IPS DF 19.7 (cell line): ENCODE data around the gene MTG2.
A peak's percentile ranks its signal among the peaks of the same experiment; 100 is the strongest.

Experiments used
- DNase-seq: peaks from one replicate; pipeline ENCODE4 v3.0.0-alpha.2; 2013; ENCODE audit warnings: low read depth, low spot score

Gene MTG2

DNA sequence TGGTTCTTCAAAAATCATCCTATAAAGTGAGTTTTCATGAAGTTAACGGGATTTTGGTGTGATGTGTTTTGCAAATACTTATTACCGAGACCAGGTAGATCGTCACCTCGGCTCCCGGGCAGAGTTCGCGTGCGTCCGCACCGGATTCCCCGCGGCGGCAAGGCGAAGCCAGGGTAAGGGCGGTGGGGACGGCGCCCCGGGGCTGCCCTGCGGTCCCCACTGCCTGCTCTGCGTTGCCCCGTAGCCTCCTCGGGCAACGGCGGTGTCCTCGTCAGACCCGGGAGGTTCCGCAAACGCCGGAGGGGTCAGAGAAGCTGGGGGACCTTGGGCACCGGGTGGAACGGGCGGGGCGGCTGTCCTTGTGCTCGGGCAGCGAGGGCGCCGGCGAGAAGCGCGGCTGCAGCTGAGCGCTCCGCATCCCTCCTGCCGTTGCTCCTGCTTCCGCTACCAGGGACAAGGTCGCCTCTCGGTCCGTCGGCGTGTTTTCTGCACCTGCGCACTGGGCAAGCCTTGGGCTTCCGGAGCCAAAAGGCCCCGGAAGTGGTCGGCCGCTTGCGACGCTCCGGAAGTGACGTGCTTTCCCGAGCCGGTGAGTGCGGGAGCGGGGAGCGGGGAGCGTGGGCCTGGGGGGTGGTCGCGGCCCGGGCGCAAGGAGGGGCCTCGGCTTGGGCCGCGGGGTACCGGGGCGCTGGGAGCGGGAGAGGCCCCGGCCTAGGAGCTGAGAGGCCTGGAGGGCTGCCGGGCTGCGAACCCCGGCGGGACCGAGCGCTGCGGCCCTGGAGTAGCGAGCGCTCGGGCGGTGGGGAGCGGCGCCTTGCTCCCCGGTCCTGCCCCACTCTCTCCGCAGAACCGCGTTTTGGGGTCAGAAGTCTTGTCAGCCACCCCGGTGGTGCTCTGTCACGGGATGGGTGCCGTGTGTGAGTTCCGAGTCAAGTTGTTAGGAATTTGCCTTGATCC lies at the start of gene MTG2:
MTG2 (plus strand) TSS at position 560 of the 957 bp plus-strand sequence. CDS start 10,393 bp downstream, outside the sequence.
- DNase-seq, result peak; percentile 91

DNA sequence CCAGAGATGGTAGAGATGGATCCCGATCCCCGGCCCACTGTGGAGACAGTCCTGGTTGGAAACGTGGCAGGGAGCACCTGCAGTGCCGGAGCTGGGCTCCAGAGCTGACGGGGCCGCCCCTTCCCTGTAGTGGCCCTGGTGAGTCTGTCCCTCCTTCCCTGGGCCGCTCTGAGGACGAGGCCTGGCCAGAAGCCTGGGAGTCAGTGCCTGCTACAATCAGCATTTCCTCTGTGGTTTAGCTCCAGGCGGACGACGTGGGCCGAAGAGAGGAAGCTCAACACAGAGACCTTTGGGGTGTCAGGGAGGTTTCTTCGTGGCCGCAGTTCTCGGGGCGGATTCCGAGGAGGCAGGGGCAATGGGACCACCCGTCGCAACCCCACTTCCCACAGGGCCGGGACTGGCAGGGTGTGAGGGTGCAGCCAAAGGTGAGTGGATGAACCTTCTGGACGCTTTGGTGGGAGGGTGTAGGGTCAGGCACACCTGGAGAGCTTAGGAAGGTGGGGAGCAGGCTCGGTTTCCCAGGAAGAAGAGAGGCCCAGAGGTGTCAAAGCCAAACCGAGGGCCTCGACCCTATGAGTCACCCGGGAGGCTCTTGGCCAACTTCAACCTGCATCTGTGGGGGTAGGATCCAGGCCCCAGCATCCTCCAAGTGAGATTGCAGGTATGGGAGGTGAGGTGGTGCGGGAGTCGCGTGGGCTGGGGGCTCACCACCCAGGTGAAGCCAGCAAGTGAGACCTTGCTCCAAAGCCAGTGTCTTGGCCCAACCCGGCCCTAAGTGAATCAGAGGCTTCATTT lies 49.6 kb upstream of the MTG2 start:
- no peak for DNase-seq

GRCh38 chr20:62133864-62134263 lies 49.0 kb upstream of the MTG2 start:
- no peak for DNase-seq

GRCh38 chr20:62134735-62135231 lies 48.0 kb upstream of the MTG2 start:
- DNase-seq, result no peak

- DNase-seq, result no peak
These were observed 47.1 kb upstream of the MTG2 start for GRCh38 chr20:62135573-62136266.

- no peak for DNase-seq
These were observed 46.3 kb upstream of the MTG2 start for GRCh38 chr20:62136283-62137091.

GRCh38 chr20:62137092-62137384 lies 45.8 kb upstream of the MTG2 start:
- DNase-seq, result no peak

DNA sequence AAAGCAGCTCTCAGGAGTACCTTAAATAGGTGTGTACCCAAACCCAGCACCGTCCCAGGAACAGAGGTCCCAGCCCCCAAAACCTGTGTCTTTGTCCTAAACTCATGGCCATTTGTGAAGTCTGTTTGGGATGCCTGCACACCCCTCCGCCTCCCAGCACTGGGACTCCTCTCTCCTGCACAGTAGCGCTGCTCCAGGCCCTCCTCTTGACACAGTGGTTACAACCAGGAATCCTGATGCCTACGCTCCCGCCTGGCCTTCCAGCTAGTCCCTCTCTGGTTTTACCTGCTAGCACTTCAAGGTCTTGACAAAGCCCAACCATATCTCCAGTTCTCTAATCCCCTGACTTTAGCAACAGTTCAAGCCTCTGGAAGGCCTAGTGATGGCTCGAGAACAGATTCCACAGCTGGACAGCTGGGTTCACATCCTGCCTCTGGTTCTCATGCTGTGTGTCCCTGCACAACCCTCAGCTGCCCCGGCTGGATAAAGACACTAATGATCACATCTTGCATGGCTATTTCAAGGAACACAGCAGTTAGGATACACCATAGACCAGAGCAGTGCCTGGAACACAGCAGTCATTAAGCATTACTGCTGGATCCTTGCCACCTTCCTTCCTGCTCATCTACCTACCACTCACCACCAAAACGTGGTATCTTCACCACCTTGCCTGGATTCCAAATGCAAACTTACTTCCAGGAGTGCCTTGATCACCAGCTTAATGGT lies 45.2 kb upstream of the MTG2 start:
- DNase-seq, result no peak

DNA sequence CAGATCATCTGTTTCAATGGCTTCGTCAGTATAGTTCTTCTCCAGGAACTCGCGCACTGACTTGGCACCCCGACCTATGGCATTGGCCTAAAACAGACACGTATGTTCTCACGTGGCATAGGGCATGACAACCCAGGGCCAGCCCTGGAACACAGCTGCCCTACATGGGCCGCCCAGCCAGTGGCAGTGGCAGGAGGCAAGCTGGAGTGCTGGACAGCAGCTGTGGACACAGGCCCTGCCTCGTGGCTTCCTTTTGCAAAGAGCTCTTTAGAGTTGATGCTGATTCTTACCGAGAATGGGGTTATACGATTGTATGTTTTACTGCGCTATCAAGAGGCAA lies 44.7 kb upstream of the MTG2 start:
- DNase-seq, result no peak

GRCh38 chr20:62138912-62139311 lies 43.9 kb upstream of the MTG2 start:
- DNase-seq, result no peak

DNA sequence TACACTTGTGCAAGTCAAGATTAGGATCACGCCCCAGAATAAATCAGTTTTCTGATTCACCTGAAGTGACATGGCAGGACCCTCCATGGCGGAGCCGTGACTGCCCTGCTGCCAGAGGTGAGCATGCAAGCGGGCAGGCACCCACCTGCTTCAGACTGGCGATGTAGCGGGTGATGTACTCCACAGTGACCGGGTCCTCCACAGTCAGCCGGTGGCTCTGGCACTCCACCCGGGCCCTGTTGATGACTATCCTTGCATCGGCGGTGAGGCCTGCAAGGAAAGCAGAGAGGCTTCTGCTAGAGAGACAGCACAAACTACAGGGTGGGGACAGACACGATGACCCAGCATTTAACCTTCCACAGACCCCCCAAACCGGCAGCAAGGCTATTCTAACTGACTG lies 43.2 kb upstream of the MTG2 start:
- no peak for DNase-seq

- DNase-seq, result no peak
These were observed 41.8 kb upstream of the MTG2 start for GRCh38 chr20:62141043-62141396.

GRCh38 chr20:62141397-62142251 lies 41.2 kb upstream of the MTG2 start:
- no peak for DNase-seq

DNA sequence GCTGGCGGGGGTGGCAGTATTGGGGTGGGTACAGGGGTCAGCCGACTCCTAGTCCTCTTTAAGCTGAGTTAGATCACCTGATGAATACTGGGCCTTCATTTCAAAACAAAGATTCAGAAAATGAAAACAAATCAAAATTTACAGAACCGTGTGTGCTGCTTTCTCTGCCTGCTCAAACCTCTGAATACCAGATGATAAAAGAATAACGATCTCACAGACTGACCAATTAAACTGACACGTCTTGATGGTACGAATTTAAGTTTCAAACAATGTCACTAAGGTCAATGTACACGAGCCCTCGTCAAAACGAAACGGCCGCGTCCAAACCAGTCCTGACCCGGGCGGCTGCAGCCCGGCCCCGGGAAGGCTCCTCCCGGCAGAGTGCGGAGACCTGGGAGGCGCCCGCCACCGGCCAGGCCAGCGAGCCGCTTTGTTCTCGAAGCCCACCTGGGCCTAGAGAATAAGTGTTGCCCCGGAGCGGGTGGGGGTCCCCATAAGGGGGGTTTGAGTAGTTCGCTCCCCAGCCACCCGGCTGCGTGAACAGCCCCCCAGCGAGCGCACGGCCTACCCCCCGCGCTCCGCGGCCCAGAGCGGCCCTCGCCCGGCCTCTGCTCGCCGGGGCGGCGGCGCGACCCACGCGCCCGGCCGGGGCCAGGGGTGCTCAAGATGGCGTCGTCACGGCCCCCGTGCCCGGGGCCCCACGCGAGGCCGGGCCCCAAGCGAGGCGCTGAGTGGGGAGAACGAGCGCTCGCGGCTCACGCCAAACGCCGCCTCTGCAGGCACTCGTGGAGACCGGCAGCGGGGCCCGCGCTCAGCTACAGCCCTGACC lies 40.4 kb upstream of the MTG2 start:
- DNase-seq, result no peak

DNA sequence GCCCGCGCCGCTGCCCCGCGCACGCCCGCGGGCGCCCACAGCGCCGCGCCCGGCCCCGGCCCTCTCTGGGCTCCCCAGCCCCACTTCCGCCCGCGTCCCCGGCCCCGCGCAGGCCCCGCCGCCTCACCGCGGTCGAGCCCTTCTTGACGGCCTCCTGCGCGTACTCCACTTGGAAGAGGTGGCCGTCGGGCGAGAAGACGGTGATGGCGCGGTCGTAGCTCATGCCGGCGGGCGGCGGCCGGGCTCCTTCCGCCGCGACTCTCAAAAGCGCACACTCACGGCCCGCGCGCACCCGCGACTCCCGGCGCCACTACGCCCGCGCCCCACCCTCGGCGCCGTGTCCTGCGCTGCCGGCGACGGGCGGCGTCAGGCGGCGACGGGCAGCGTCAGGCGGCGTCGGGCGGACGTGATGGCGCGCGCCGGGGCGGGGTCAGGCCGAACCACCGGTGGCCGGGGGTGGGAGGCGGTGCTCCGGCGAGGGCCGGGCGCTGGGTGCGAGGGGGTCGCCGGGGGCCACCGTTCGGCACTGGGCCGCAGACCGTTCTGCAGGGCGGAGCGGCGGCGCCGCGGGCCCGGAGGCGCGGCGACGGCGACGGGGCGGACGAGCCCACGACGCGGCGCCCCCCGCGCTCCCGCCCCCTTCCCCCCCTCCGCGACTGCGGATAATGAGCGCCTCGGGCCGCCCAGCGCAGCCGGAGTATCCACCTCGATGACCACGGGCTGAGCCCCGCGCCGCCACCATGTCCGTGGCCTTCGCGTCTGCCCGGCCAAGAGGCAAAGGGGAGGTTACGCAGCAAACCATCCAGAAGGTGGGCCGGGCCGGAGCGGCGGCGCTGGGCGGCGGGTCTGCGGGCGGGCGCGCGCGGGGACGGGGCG lies 39.5 kb upstream of the MTG2 start, which contains the start of the genes PSMA7 and SS18L1:
PSMA7 (minus strand) TSS at position 314 of the 876 bp plus-strand sequence; CDS start at position 223, 91 bp downstream.
SS18L1 (plus strand) TSS at position 689 of the 876 bp plus-strand sequence; CDS start at position 741, 52 bp downstream.
- DNase-seq, result no peak

DNA sequence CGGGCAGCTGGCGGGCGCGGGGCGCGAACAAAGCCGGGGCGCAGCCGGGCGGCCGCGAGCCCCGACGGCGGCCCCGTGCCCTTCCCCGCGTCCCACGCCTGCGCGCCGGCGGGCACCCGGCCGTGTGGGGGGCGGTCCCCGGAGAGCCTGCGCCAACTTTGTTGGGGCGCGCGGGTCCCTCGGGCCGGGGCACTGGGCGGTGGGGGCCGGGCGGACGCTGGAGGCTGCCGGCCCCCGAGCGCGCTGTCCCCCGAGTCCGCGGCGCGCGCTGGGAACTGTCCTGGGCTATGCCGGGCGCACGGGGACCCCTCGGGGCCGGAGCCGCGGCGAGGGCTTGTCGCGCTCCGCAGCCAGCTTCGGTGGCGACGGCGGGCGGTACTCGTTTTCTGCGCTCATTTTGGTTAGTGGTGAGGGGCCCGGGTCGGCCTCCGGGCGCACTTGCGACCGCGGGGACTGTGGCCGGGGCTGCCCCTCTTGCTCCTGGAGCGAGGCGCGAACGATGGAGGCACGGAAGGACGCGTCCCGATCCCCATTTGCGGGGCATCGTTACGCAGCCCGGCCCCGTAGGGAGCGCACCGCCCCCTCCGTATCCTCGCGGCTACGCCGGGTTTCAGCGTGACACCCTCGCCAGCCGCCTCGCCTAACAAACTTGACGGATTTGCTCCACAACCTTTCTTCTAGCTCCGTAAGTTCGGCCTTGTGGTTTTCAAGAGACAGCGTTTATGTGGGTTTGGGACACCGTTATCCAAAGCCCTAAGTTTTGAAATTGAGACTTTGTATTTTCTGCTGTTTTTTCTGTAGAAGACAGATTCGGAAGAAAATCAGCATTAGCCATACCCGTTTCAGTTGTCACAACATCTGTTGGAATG lies 38.6 kb upstream of the MTG2 start:
- no peak for DNase-seq

DNA sequence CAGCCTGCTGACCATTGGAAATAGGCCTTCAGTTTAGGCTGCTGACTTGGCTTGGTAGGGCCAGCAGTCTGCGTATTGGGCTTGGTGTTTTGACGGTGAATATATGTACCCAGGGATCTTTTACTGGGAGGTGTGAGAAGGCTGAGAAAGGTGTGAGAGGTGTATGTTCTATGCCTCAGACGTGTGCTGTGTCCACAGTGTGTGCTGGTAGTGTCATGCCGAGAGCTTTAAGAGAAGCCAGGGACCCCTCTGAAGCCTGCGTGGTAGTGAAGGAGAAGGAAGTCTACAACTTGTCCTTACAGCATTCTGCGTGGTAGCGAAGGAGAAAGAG lies 37.2 kb upstream of the MTG2 start:
- no peak for DNase-seq
